ENCODE measurements around the gene LRRC34.

Gene LRRC34

DNA sequence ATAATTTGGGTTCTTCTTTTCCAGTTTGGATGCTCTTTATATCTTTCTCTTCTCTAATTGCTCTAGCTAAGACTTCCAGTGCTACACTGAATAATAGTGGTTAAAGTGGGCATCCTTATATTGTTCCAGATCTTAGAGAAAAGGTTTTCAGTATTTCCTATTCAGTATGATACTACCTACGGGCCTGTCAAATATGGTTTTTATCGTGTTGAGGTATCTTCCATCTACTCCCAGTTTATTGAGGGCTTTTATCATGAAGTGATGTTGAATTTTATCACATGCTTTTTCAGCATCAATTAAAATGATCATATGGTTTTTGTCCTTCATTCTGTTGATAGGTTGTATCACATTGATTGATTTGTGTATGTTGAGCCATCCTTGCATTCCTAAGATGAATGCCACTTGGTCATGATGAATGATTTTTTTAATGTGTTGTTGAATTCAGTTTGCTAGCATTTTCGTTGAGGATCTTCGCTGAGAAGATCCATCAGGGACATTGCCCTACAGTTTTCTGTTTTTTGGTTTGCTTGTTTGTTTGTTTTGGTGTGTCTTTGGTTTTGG is 3.0 kb upstream of the LRRC34 start:
- no peak overlapping the region for H3K27ac ChIP-seq
- peaks cover 29 to 31% of the 10 kb centered on the region in 2 experiments for H3K4me1 ChIP-seq (ENCODE audit: control insufficient read depth in 1 of 2, insufficient read depth in 1 of 2, low read depth in 1 of 2, low read length in 1 of 2)
- H3K4me3 ChIP-seq (ENCODE audit: low read depth in 1 of 2, low read length in 1 of 2): no peak overlapping the region
- TF ChIP-seq, protein P1, sequence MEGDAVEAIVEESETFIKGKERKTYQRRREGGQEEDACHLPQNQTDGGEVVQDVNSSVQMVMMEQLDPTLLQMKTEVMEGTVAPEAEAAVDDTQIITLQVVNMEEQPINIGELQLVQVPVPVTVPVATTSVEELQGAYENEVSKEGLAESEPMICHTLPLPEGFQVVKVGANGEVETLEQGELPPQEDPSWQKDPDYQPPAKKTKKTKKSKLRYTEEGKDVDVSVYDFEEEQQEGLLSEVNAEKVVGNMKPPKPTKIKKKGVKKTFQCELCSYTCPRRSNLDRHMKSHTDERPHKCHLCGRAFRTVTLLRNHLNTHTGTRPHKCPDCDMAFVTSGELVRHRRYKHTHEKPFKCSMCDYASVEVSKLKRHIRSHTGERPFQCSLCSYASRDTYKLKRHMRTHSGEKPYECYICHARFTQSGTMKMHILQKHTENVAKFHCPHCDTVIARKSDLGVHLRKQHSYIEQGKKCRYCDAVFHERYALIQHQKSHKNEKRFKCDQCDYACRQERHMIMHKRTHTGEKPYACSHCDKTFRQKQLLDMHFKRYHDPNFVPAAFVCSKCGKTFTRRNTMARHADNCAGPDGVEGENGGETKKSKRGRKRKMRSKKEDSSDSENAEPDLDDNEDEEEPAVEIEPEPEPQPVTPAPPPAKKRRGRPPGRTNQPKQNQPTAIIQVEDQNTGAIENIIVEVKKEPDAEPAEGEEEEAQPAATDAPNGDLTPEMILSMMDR (IDR thresholded peaks at IDR 0.05): no peak
- no peaks in the 10 kb centered on the region for H3K9me3 ChIP-seq
- H3K27me3 ChIP-seq: peaks cover 12% of the 10 kb centered on the region
- no peaks in the 10 kb centered on the region for H3K36me3 ChIP-seq

DNA sequence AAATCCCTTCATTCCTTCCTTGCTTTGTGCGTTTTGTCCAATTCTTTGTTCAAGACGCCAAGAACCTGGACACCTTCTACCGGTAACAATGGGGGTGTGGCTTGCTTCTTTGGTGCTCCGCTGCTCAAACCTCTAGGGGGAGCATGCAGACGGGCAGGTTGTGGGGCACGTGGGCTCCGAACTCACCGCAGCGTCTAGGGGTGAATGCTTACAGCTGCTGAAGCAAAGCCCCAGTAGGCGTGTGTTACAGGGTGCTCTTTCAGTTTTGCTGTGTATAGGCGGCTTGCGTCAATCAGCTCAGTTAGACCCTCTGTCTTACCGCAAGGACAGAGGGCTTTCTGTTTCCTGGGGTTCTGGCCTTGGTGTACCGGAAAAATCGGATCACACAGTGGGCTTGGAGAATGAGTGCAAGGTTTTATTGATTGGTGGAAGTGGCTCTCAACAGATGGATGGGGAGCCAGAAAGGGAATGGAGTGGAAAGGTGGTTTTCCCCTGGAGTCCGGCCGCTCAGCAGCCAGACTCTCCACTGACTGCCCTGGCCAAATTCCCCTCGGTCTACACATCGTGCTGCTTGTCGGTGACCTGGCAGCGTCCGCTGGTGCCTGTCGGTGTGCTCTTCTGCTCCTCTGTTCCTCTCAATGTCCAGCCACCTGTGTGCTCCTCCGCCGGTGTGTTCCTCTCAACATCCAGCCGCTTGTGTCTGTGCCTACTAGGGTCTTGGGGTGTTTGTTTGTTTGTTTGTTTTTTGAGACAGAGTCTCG is 1.2 kb upstream of the LRRC34 start:
- Histone ChIP-seq H3K27me3 (peaks cover 12% of the 10 kb centered on the region), H3K4me3 (ENCODE audit: low read depth in 1 of 2, low read length in 1 of 2) (peak overlapping the region; percentile 61 to 66), H3K4me1 (ENCODE audit: control insufficient read depth in 1 of 2, insufficient read depth in 1 of 2, low read depth in 1 of 2, low read length in 1 of 2) (peaks cover 29 to 31% of the 10 kb centered on the region in 2 experiments), H3K27ac (no peak overlapping the region), H3K9me3 (no peaks in the 10 kb centered on the region), H3K36me3 (no peaks in the 10 kb centered on the region)
- TF ChIP-seq, protein P1 (IDR thresholded peaks at IDR 0.05): no peak

DNA sequence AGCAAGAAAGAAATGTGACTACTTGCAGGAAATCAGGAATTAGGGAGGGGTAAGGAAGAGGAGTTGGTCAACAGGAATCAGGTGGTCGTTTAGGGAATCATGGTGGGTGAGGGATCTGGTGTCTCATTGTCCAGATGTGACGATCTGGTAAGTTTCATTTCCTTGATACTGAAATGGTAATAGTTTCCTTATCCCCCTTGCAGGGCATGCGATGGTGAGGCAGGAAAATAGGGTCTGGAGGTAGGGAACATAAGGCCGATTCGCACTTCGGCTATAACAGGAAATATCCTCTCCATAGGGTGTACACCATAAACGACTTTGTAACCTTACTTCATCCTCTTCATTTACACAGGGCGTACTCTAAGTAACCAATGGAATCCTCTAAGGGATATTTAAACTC is 574 bp upstream of the LRRC34 start:
- TF ChIP-seq, protein P1 (IDR thresholded peaks at IDR 0.05): no peak
- Histone ChIP-seq H3K4me1 (ENCODE audit: control insufficient read depth in 1 of 2, insufficient read depth in 1 of 2, low read depth in 1 of 2, low read length in 1 of 2) (peaks cover 29 to 31% of the 10 kb centered on the region in 2 experiments), H3K36me3 (no peaks in the 10 kb centered on the region), H3K27me3 (peaks cover 12% of the 10 kb centered on the region), H3K27ac (no peak overlapping the region), H3K9me3 (no peaks in the 10 kb centered on the region), H3K4me3 (ENCODE audit: low read depth in 1 of 2, low read length in 1 of 2) (peak overlapping the region; percentile 61 to 66)

DNA sequence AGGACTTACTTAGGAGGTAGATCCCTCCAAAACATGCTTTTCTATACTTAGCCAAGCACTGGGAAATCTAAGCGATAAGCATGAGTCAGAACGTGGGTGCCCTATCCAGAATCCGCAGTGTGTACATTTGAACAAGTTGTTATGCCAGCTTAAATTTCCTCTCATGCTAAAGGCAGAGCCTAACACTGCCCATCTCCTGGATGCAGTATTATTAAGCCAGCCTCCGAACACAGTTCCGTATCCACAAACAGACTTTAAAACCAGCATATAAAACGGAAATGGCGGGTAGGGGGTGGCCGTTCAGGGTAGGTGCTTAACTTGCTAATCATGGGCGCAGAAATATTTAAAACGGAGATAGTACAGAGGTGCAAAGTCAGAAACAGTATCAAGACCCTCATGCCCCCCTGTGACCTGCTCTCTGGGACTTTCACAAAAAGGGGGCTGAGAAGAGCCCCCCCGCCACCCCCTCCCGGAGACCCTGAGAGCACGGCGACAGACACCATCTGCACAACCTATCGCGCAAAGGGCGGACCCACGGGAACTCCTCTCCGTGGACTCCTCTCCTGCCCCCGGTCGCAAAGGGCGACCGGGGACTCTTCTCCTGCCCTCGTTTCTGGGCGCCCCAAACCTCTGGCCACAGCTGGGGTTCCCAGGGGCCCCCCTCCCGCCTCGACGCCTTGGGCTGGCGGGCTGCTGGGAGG is 923 bp downstream of the LRRC34 start:
- TF ChIP-seq, protein P1 (IDR thresholded peaks at IDR 0.05): no peak
- Histone ChIP-seq H3K4me3 (ENCODE audit: low read depth in 1 of 2, low read length in 1 of 2) (peak overlapping the region; percentile 61 to 66), H3K4me1 (ENCODE audit: control insufficient read depth in 1 of 2, insufficient read depth in 1 of 2, low read depth in 1 of 2, low read length in 1 of 2) (peaks cover 29 to 31% of the 10 kb centered on the region in 2 experiments), H3K9me3 (no peaks in the 10 kb centered on the region), H3K27me3 (peaks cover 12% of the 10 kb centered on the region), H3K27ac (no peak overlapping the region), H3K36me3 (no peaks in the 10 kb centered on the region)

DNA sequence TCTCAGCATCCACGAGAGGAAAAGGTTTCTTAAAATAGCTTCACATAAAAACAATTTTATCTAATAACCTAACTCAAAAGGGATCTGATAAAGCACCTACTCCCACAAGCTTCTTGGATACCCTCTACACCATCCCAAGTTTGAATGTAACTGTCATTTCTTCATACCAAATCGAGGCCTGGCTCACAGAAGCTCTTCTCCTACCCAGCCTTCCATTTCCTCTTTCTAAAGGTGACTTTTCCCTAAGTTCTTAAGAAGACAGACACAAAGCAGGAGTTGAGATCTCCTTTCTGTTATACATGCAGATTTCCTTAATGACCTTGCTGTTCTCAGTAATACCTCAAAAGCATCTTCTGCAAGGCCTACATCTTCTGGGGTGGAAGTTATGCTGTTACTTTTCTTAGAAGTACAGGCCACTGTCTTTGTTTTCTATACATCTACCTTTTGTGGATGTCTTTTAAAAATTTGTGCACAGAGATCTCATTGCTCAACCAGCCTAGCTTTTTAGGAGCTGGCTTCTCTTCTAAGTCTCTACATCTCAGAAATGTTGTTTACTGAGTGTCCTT is 3.4 kb downstream of the LRRC34 start:
- Histone ChIP-seq H3K4me3 (ENCODE audit: low read depth in 1 of 2, low read length in 1 of 2) (no peak overlapping the region), H3K9me3 (no peaks in the 10 kb centered on the region), H3K36me3 (no peaks in the 10 kb centered on the region), H3K27ac (no peak overlapping the region), H3K4me1 (ENCODE audit: control insufficient read depth in 1 of 2, insufficient read depth in 1 of 2, low read depth in 1 of 2, low read length in 1 of 2) (peaks cover 29 to 31% of the 10 kb centered on the region in 2 experiments), H3K27me3 (peaks cover 12% of the 10 kb centered on the region)
- TF ChIP-seq, protein P1 (IDR thresholded peaks at IDR 0.05): no peak

Data from neutrophil (primary cell).